ENCODE data around the gene UBA52.

The UBA52 gene

GRCh38 chr19:18541258-18541991 is 30.2 kb upstream of the UBA52 start:
- H3K36me3 Mint-ChIP-seq: peaks cover 23 to 33% of the 10 kb centered on the region in 2 donors
- no peaks in the 10 kb centered on the region for H3K9me3 Mint-ChIP-seq
- no peak for ATAC-seq (replicated peaks)
- DNase-seq: no peak
- peaks cover 17 to 38% of the 10 kb centered on the region in 2 donors for H3K4me1 Mint-ChIP-seq
- H3K4me3 Mint-ChIP-seq: no peak overlapping the region
- no peak overlapping the region for H3K27ac Mint-ChIP-seq
- H3K27me3 Mint-ChIP-seq: no peaks in the 10 kb centered on the region

- peak overlapping the region; percentile 86 for H3K27ac Mint-ChIP-seq
- DNase-seq (no peak), ATAC-seq (replicated peaks) (no peak)
- peaks cover 15 to 28% of the 10 kb centered on the region in 2 donors for H3K36me3 Mint-ChIP-seq
- H3K4me3 Mint-ChIP-seq: peak overlapping the region; percentile 88 to 90
- no peaks in the 10 kb centered on the region for H3K9me3 Mint-ChIP-seq
- H3K4me1 Mint-ChIP-seq: peaks cover 17 to 33% of the 10 kb centered on the region in 2 donors
- H3K27me3 Mint-ChIP-seq: no peaks in the 10 kb centered on the region
These were observed 29.4 kb upstream of the UBA52 start for GRCh38 chr19:18541992-18542940.

GRCh38 chr19:18542941-18543813 is 28.5 kb upstream of the UBA52 start, which contains the start of gene FKBP8:
Gene FKBP8 (minus strand): TSS chr19:18543573. CDS start chr19:18541970, 1,603 bp downstream.
- DNase-seq (peak; percentile 89), ATAC-seq (replicated peaks) (peak; percentile 95 to 98)
- Mint-ChIP-seq H3K9me3 (no peaks in the 10 kb centered on the region), H3K27ac (peak within 1 kb of the TSS; percentile 99), H3K27me3 (no peaks in the 10 kb centered on the region), H3K4me1 (peaks cover 17 to 33% of the 10 kb centered on the region in 2 donors), H3K36me3 (peaks cover 12 to 23% of the 10 kb centered on the region in 2 donors), H3K4me3 (peak within 1 kb of the TSS; percentile 90 to 93)

GRCh38 chr19:18543814-18544475 is 27.7 kb upstream of the UBA52 start:
- peaks cover 17 to 33% of the 10 kb centered on the region in 2 donors for H3K4me1 Mint-ChIP-seq
- DNase-seq (peak; percentile 77), ATAC-seq (replicated peaks) (peak; percentile 88 to 92)
- no peaks in the 10 kb centered on the region for H3K27me3 Mint-ChIP-seq
- no peaks in the 10 kb centered on the region for H3K9me3 Mint-ChIP-seq
- peaks cover 8 to 19% of the 10 kb centered on the region in 2 donors for H3K36me3 Mint-ChIP-seq
- peak overlapping the region; percentile 88 to 93 for H3K4me3 Mint-ChIP-seq
- peak overlapping the region; percentile 99 for H3K27ac Mint-ChIP-seq

GRCh38 chr19:18551631-18552030 is 20.0 kb upstream of the UBA52 start:
- no peaks in the 10 kb centered on the region for H3K4me1 Mint-ChIP-seq
- ATAC-seq (replicated peaks) (no peak), DNase-seq (no peak)
- H3K36me3 Mint-ChIP-seq: no peaks in the 10 kb centered on the region
- H3K27me3 Mint-ChIP-seq: no peaks in the 10 kb centered on the region
- no peak overlapping the region for H3K4me3 Mint-ChIP-seq
- H3K27ac Mint-ChIP-seq: no peak overlapping the region
- no peaks in the 10 kb centered on the region for H3K9me3 Mint-ChIP-seq

GRCh38 chr19:18557411-18558201 is 14.1 kb upstream of the UBA52 start, which contains the start of gene KXD1:
Gene KXD1 (plus strand): TSS chr19:18557870. CDS start chr19:18562057, 4,187 bp downstream.
- H3K27ac Mint-ChIP-seq: peak within 1 kb of the TSS; percentile 96
- peak within 1 kb of the TSS; percentile 89 to 90 for H3K4me3 Mint-ChIP-seq
- H3K27me3 Mint-ChIP-seq: no peaks in the 10 kb centered on the region
- no peaks in the 10 kb centered on the region for H3K9me3 Mint-ChIP-seq
- DNase-seq (peak; percentile 98), ATAC-seq (replicated peaks) (peak; percentile 98 to 99)
- peaks cover 6 to 17% of the 10 kb centered on the region in 2 donors for H3K36me3 Mint-ChIP-seq
- peaks cover 9 to 29% of the 10 kb centered on the region in 2 donors for H3K4me1 Mint-ChIP-seq

- H3K36me3 Mint-ChIP-seq: peaks cover 9 to 20% of the 10 kb centered on the region in 2 donors
- ATAC-seq (replicated peaks) (peak in 1 of 2 donors; percentile 4), DNase-seq (no peak)
- H3K4me3 Mint-ChIP-seq: peak overlapping the region; percentile 89 to 90
- H3K4me1 Mint-ChIP-seq: peaks cover 9 to 29% of the 10 kb centered on the region in 2 donors
- H3K9me3 Mint-ChIP-seq: no peaks in the 10 kb centered on the region
- H3K27me3 Mint-ChIP-seq: no peaks in the 10 kb centered on the region
- H3K27ac Mint-ChIP-seq: peak overlapping the region; percentile 96
These were observed 13.5 kb upstream of the UBA52 start for GRCh38 chr19:18558202-18558555.

GRCh38 chr19:18558604-18559003 is 13.1 kb upstream of the UBA52 start:
- Mint-ChIP-seq H3K9me3 (no peaks in the 10 kb centered on the region), H3K36me3 (peaks cover 11 to 23% of the 10 kb centered on the region in 2 donors), H3K4me3 (peak overlapping the region; percentile 89 to 90), H3K27me3 (no peaks in the 10 kb centered on the region), H3K27ac (peak overlapping the region; percentile 96), H3K4me1 (peaks cover 9 to 29% of the 10 kb centered on the region in 2 donors)
- DNase-seq (no peak), ATAC-seq (replicated peaks) (no peak)

- H3K36me3 Mint-ChIP-seq: peaks cover 22 to 32% of the 10 kb centered on the region in 2 donors
- peaks cover 9 to 29% of the 10 kb centered on the region in 2 donors for H3K4me1 Mint-ChIP-seq
- no peaks in the 10 kb centered on the region for H3K9me3 Mint-ChIP-seq
- H3K27ac Mint-ChIP-seq: peak overlapping the region; percentile 69
- peak overlapping the region in 1 of 2 donors; percentile 89 for H3K4me3 Mint-ChIP-seq
- no peak for ATAC-seq (replicated peaks)
- H3K27me3 Mint-ChIP-seq: no peaks in the 10 kb centered on the region
- DNase-seq: no peak
These were observed 12.0 kb upstream of the UBA52 start for GRCh38 chr19:18559685-18560084.

GRCh38 chr19:18562086-18562485 is 9.6 kb upstream of the UBA52 start:
- Mint-ChIP-seq H3K27ac (no peak overlapping the region), H3K9me3 (no peaks in the 10 kb centered on the region), H3K4me1 (peaks cover 9 to 29% of the 10 kb centered on the region in 2 donors), H3K4me3 (no peak overlapping the region), H3K27me3 (no peaks in the 10 kb centered on the region), H3K36me3 (peaks cover 36 to 45% of the 10 kb centered on the region in 2 donors)
- no peak for ATAC-seq (replicated peaks)
- no peak for DNase-seq

GRCh38 chr19:18566953-18567352 is 4.7 kb upstream of the UBA52 start:
- Mint-ChIP-seq H3K27me3 (no peaks in the 10 kb centered on the region), H3K27ac (no peak overlapping the region), H3K4me3 (no peak overlapping the region), H3K4me1 (peaks cover 3 to 7% of the 10 kb centered on the region in 2 donors), H3K9me3 (no peaks in the 10 kb centered on the region), H3K36me3 (peaks cover 59 to 61% of the 10 kb centered on the region in 2 donors)
- ATAC-seq (replicated peaks) (no peak), DNase-seq (no peak)

- no peaks in the 10 kb centered on the region for H3K27me3 Mint-ChIP-seq
- H3K27ac Mint-ChIP-seq: no peak overlapping the region
- H3K4me1 Mint-ChIP-seq: peaks cover 11 to 19% of the 10 kb centered on the region in 2 donors
- no peak for DNase-seq
- no peaks in the 10 kb centered on the region for H3K9me3 Mint-ChIP-seq
- ATAC-seq (replicated peaks): no peak
- H3K36me3 Mint-ChIP-seq: peaks cover 65 to 68% of the 10 kb centered on the region in 2 donors
- H3K4me3 Mint-ChIP-seq: no peak overlapping the region
These were observed 3.3 kb upstream of the UBA52 start for GRCh38 chr19:18568367-18568766.

All from stimulated activated naive B cell treated with anti-CD40 and anti-IgM and Interleukin-4, amounts not matched to agents 10 μg/mL and 1 μg/mL and 100 μg/mL, for 72 hours (primary cell).